Measurements from ENCODE around the gene LTA4H.

- TF ChIP-seq ZFX (IDR thresholded peaks at IDR 0.05) (no peak), CTCF (conservative IDR thresholded peaks at IDR 0.05) (no peak)
Observed at GRCh38 chr12:96060041-96060440, 24.7 kb upstream of the LTA4H start.
